HL-60 (cell line): Measurements from ENCODE around the gene DIPK2A.
A peak's percentile ranks its signal among the peaks of the same experiment; 100 is the strongest.

ENCODE experiments used
- CTCF ChIP-seq: IDR thresholded peaks from one replicate; pipeline ENCODE4 v1.5.1; 2011; ENCODE audit warnings: low read length, control low read depth, inconsistent platforms; ENCODE audit not compliant: insufficient read depth
- GABPA ChIP-seq: IDR thresholded peaks from 2 replicates; pipeline ENCODE4 v1.6.1; 2012; ENCODE audit warnings: low read depth
- POLR2AphosphoS5 ChIP-seq: IDR thresholded peaks from 2 replicates; pipeline ENCODE4 v1.6.1; 2012; ENCODE audit warnings: low read depth
- REST ChIP-seq: IDR thresholded peaks from 2 replicates; pipeline ENCODE4 v1.6.1; 2012; ENCODE audit warnings: low read depth; ENCODE audit not compliant: insufficient replicate concordance

GRCh38 chr3:143975554-143976152 lies 4.0 kb downstream of the DIPK2A start:
- peak; percentile 2 for TF ChIP-seq CTCF
- no peak for TF ChIP-seq REST
- TF ChIP-seq GABPA, result no peak
- TF ChIP-seq POLR2AphosphoS5, result no peak
